ENCODE data around the gene ERC1.

DNA sequence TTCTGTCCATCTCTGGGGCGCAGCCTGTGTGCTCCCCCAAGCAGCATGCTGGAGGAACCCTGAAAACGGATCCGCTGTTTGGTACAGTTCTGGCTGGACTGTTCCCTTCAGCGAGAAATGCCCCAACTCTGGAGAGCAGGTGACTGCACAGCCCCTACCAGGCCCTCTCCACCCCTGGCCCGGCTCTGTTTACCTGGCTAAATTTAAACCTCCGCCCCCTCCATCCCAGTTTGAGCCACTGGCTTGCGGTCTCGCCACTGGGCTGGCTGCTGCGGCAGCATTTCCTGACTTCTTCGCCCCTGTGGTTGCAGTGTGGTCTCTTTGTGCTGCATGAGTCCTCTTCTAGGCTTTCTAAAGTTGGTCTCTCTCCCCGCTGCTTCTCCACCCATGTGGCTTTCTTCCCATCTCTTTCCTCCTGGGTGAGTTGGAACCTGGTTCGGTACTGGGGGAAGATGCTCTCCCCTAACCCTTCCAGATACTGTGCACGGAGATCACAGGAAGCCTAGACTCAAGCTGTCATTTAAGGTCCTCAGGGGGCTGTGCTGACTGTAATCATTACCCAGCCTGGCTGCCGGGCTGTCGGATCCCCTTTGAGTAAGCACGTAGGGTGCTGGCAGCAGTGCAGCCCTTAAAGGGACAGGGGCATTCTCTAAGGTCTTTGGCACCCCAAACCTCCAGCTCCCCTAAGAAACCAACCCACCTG lies 542.7 kb downstream of the ERC1 start:
- TF ChIP-seq POLR2A (IDR thresholded peaks at IDR 0.05; ENCODE audit: low read depth), result no peak
- TF ChIP-seq, protein P1, sequence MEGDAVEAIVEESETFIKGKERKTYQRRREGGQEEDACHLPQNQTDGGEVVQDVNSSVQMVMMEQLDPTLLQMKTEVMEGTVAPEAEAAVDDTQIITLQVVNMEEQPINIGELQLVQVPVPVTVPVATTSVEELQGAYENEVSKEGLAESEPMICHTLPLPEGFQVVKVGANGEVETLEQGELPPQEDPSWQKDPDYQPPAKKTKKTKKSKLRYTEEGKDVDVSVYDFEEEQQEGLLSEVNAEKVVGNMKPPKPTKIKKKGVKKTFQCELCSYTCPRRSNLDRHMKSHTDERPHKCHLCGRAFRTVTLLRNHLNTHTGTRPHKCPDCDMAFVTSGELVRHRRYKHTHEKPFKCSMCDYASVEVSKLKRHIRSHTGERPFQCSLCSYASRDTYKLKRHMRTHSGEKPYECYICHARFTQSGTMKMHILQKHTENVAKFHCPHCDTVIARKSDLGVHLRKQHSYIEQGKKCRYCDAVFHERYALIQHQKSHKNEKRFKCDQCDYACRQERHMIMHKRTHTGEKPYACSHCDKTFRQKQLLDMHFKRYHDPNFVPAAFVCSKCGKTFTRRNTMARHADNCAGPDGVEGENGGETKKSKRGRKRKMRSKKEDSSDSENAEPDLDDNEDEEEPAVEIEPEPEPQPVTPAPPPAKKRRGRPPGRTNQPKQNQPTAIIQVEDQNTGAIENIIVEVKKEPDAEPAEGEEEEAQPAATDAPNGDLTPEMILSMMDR (IDR thresholded peaks at IDR 0.05), result no peak
- TF ChIP-seq POLR2AphosphoS5 (IDR thresholded peaks at IDR 0.05), result no peak
- TF ChIP-seq EP300 (IDR thresholded peaks at IDR 0.05), result no peak

Data from esophagus muscularis mucosa (tissue), 4 donors.